Hepatocyte (in vitro differentiated cells): ENCODE results near the gene PDE4D.
"Not testable (repeated sequence)": the region's sequence is repeated elsewhere in the genome, so short reads cannot be mapped to it uniquely, and the experiment has no call there.

ENCODE experiments used
- EZH2 ChIP-seq: fragments of 200-600 bp; sonication (generic); IDR thresholded peaks from 2 replicates; pipeline ENCODE4 v1.6.1; 2016; ENCODE audit warnings: antibody characterized with exemption, mild to moderate bottlenecking, borderline replicate concordance
- EZH2phosphoT487 ChIP-seq: fragments of 200-600 bp; sonication (generic); IDR thresholded peaks from one replicate; pipeline ENCODE4 v1.6.1; 2018; ENCODE audit warnings: antibody characterized with exemption, mild to moderate bottlenecking, low read depth, moderate library complexity; ENCODE audit not compliant: unreplicated experiment, severe bottlenecking
- TF ChIP-seq, protein P1 (sequence below): fragments of 200-600 bp; sonication (generic); IDR thresholded peaks from 2 replicates; pipeline ENCODE4 v1.5.1; 2016; ENCODE audit warnings: antibody characterized with exemption, mild to moderate bottlenecking; ENCODE audit not compliant: poor library complexity

- TF ChIP-seq, protein P1, sequence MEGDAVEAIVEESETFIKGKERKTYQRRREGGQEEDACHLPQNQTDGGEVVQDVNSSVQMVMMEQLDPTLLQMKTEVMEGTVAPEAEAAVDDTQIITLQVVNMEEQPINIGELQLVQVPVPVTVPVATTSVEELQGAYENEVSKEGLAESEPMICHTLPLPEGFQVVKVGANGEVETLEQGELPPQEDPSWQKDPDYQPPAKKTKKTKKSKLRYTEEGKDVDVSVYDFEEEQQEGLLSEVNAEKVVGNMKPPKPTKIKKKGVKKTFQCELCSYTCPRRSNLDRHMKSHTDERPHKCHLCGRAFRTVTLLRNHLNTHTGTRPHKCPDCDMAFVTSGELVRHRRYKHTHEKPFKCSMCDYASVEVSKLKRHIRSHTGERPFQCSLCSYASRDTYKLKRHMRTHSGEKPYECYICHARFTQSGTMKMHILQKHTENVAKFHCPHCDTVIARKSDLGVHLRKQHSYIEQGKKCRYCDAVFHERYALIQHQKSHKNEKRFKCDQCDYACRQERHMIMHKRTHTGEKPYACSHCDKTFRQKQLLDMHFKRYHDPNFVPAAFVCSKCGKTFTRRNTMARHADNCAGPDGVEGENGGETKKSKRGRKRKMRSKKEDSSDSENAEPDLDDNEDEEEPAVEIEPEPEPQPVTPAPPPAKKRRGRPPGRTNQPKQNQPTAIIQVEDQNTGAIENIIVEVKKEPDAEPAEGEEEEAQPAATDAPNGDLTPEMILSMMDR: not testable (repeated sequence)
- TF ChIP-seq EZH2, EZH2phosphoT487: not testable (repeated sequence)
Observed at GRCh38 chr5:59303289-59303716, 590.2 kb downstream of the PDE4D start.
